HepG2 (cell line): ENCODE measurements around the gene RPL41. TPM values are rescaled to one million over a fixed set of nuclear protein-coding genes. Genes with fewer than 3 reads are reported as not detected.

Source experiments
- ATRX ChIP-seq: sonication (generic); formaldehyde crosslinking; IDR thresholded peaks from 2 replicates; pipeline ENCODE4 v1.4.0; 2020; ENCODE audit warnings: missing genetic modification reagents, borderline replicate concordance
- BRD4 ChIP-seq: sonication (generic); formaldehyde crosslinking; IDR thresholded peaks from 2 replicates; pipeline ENCODE4 v1.4.0; 2020; ENCODE audit warnings: missing genetic modification reagents
- ELF3 ChIP-seq: IDR thresholded peaks from 2 replicates; pipeline ENCODE4 v1.6.1; 2016; ENCODE audit warnings: missing genetic modification reagents, missing compliant biosample characterization
- EP300 ChIP-seq, 3 experiments: sonication (generic) in 1 of 3; formaldehyde crosslinking in 1 of 3; IDR thresholded peaks; 2 replicates each; pipeline versions ENCODE4 v1.5.1 to v1.6.1; 2011 to 2020; ENCODE audit warnings: low read depth in 2 of 3, low read length in 2 of 3, borderline replicate concordance in 1 of 3, improper control_type of control experiment in 1 of 3, mild to moderate bottlenecking in 1 of 3, missing genetic modification reagents in 1 of 3, moderate library complexity in 1 of 3
- FOSL2 ChIP-seq: sonication (generic); formaldehyde crosslinking; IDR thresholded peaks from 2 replicates; pipeline ENCODE4 v1.4.0; 2020; ENCODE audit warnings: missing genetic modification reagents
- IRF1 ChIP-seq: sonication (generic); formaldehyde crosslinking; IDR thresholded peaks from 2 replicates; pipeline ENCODE4 v1.4.0; 2020; ENCODE audit warnings: low read depth, mild to moderate bottlenecking, missing genetic modification reagents
- KDM3A ChIP-seq: IDR thresholded peaks from 2 replicates; pipeline ENCODE4 v1.6.1; 2018; ENCODE audit warnings: low read depth, missing compliant biosample characterization
- KIAA2018 ChIP-seq: sonication (generic); formaldehyde crosslinking; IDR thresholded peaks from 2 replicates; pipeline ENCODE4 v1.5.0; 2020; ENCODE audit warnings: mild to moderate bottlenecking, missing genetic modification reagents, borderline replicate concordance
- KLF13 ChIP-seq: sonication (generic); formaldehyde crosslinking; IDR thresholded peaks from 2 replicates; pipeline ENCODE4 v1.4.0; 2020; ENCODE audit warnings: mild to moderate bottlenecking, missing genetic modification reagents
- NFRKB ChIP-seq: fragments of 450-650 bp; IDR thresholded peaks from 2 replicates; pipeline ENCODE4 v1.6.1; 2017
- REPIN1 ChIP-seq: sonication (generic); formaldehyde crosslinking; IDR thresholded peaks from 2 replicates; pipeline ENCODE4 v1.8.0; 2022; ENCODE audit warnings: missing genetic modification reagents, low read depth, mild to moderate bottlenecking, borderline replicate concordance
- SNAPC2 ChIP-seq: sonication (generic); formaldehyde crosslinking; IDR thresholded peaks from 2 replicates; pipeline ENCODE4 v1.8.1; 2022; ENCODE audit warnings: mild to moderate bottlenecking, missing genetic modification reagents
- ZBTB46 ChIP-seq: sonication (generic); formaldehyde crosslinking; IDR thresholded peaks from 2 replicates; pipeline ENCODE4 v1.4.0; 2020; ENCODE audit warnings: mild to moderate bottlenecking, missing genetic modification reagents, borderline replicate concordance
- ZNF160 ChIP-seq: sonication (generic); formaldehyde crosslinking; IDR thresholded peaks from 2 replicates; pipeline ENCODE4 v1.8.0; 2022; ENCODE audit warnings: mild to moderate bottlenecking, inconsistent platforms, missing genetic modification reagents
- ZNF432 ChIP-seq: sonication (generic); formaldehyde crosslinking; IDR thresholded peaks from 2 replicates; pipeline ENCODE4 v1.5.0; 2020; ENCODE audit warnings: missing genetic modification reagents, mild to moderate bottlenecking, borderline replicate concordance
- ZNF44 ChIP-seq: sonication (generic); formaldehyde crosslinking; IDR thresholded peaks from 2 replicates; pipeline ENCODE4 v1.5.1; 2020; ENCODE audit warnings: mild to moderate bottlenecking, missing genetic modification reagents
- ZSCAN21 ChIP-seq: sonication (generic); formaldehyde crosslinking; IDR thresholded peaks from 2 replicates; pipeline ENCODE4 v1.8.0; 2022; ENCODE audit warnings: mild to moderate bottlenecking, missing genetic modification reagents, moderate library complexity, borderline replicate concordance
- polyA plus RNA-seq, 8 experiments: library from polyadenylated mRNA; depleted of rRNA in 3 of 8; stranded (reverse) in 7 of 8; unstranded in 1 of 8; fragments of >200 nt; fragmentation: Illumina TruSeq in 4 of 8; extraction: Trizol in 4 of 8; gene quantifications; 2 replicates each; pipeline versions ENCODE4 v1.2.1 to v1.2.3, GENCODE V29; 2011 to 2016; ENCODE audit warnings: low read depth in 4 of 8, missing spikeins in 1 of 8, mixed read lengths in 1 of 8; ENCODE audit not compliant: insufficient read depth in 1 of 8
- total RNA-seq, 5 experiments: library from RNA; depleted of rRNA; stranded (reverse); fragments of >200 nt; fragmentation: Illumina TruSeq; extraction: Trizol; gene quantifications; 2 replicates each; pipeline ENCODE4 v1.2.3, GENCODE V29; 2016; ENCODE audit warnings: low read depth in 1 of 5

Gene RPL41
- total and polyA plus RNA-seq, 2 of the 13 experiments (the other 11 are each of a cell fraction or from before 2014, with no cell fraction given) = 4,012 to 7,670 TPM

GRCh38 chr12:56116267-56117081 lies at the start of gene RPL41 (continued):
- no peak for TF ChIP-seq ATRX
- TF ChIP-seq FOSL2 (CRISPR knock-in tag) = peak; percentile 44; the same call in 1 of the 2 replicates
- TF ChIP-seq ZNF432 = no peak
- no peak for TF ChIP-seq KDM3A (CRISPR knock-in tag)
- no peak for TF ChIP-seq ZBTB46 (CRISPR knock-in tag)
- TF ChIP-seq KIAA2018 (CRISPR knock-in tag) = no peak
- no peak; a peak in 1 of 4 replicates for TF ChIP-seq EP300 (IDR thresholded peaks at IDR 0.05; ENCODE audit: low read depth in 2 of 2, low read length in 2 of 2)
- 0 out of 2 replicates have a peak, but pooled peaks have one; percentile 45 for TF ChIP-seq EP300 (CRISPR knock-in tag; IDR thresholded peaks at IDR 0.05; ENCODE audit: borderline replicate concordance)
- peak; percentile 83; the same call in 1 of the 2 replicates for TF ChIP-seq ZNF160 (CRISPR knock-in tag)
- peak; percentile 59; the same call in 1 of the 2 replicates for TF ChIP-seq KLF13
- TF ChIP-seq ZNF44 (CRISPR knock-in tag) = no peak
- TF ChIP-seq NFRKB = peak; percentile 87
- TF ChIP-seq ZSCAN21 (CRISPR knock-in tag) = no peak
- peak; percentile 53; the same call in 1 of the 2 replicates for TF ChIP-seq BRD4 (CRISPR knock-in tag)
- peak; percentile 92 for TF ChIP-seq ELF3
- TF ChIP-seq IRF1 = 0 out of 2 replicates have a peak, but pooled peaks have one; percentile 35
- TF ChIP-seq REPIN1 (CRISPR knock-in tag) = peak; percentile 56; the same call in 1 of the 2 replicates
- TF ChIP-seq SNAPC2 (CRISPR knock-in tag) = peak; percentile 46; the same call in 1 of the 2 replicates
